Heart right ventricle (tissue), 16 donors: ENCODE data around the gene PKIB. TPM values are rescaled to one million over a fixed set of nuclear protein-coding genes. Genes with fewer than 3 reads are reported as not detected.

Experiments used
- ATAC-seq, 8 donors: fragments of 200-7000 bp; cut with Tn5 transposase; one replicate each; pipeline ENCODE4 v1.9.1; 2020; ENCODE audit warnings: mild to moderate bottlenecking in 8 of 8, moderate library complexity in 8 of 8, moderate number of reproducible peaks in 1 of 8
- DNase-seq, 2 donors: peaks; one replicate each; pipeline ENCODE4 v3.0.0-alpha.2; 2020
- H3K27ac ChIP-seq, 10 donors: fragments of 200-600 bp; sonication (generic) in 2 of 10; one replicate each; pipeline versions ENCODE4 v1.5.0 to v1.8.0; 2020 to 2022; ENCODE audit warnings: mild to moderate bottlenecking in 3 of 10
- H3K27me3 ChIP-seq, 7 donors: fragments of 200-600 bp; one replicate each; pipeline ENCODE4 v1.8.0; 2021 to 2022; ENCODE audit warnings: mild to moderate bottlenecking in 2 of 7
- H3K36me3 ChIP-seq, 9 donors: fragments of 200-600 bp; sonication (generic) in 1 of 9; one replicate each; pipeline versions ENCODE4 v1.5.0 to v1.8.0; 2020 to 2022; ENCODE audit warnings: mild to moderate bottlenecking in 2 of 9
- H3K4me1 ChIP-seq, 9 donors: fragments of 200-600 bp; sonication (generic) in 1 of 9; one replicate each; pipeline versions ENCODE4 v1.5.0 to v1.8.0; 2020 to 2022; ENCODE audit warnings: mild to moderate bottlenecking in 4 of 9
- H3K4me3 ChIP-seq, 10 donors: fragments of 200-600 bp; sonication (generic) in 2 of 10; one replicate each; pipeline versions ENCODE4 v1.5.0 to v1.8.0; 2020 to 2022; ENCODE audit warnings: mild to moderate bottlenecking in 7 of 10, moderate library complexity in 2 of 10
- H3K9me3 ChIP-seq, 11 donors: fragments of 200-600 bp in 10 of 11; sonication (generic) in 2 of 11; one replicate each; pipeline versions ENCODE4 v1.5.0 to v1.8.0; 2013 to 2022; ENCODE audit warnings: mild to moderate bottlenecking in 2 of 11, control low read depth in 1 of 11, moderate library complexity in 1 of 11
- WGBS, 2 donors: extraction: QIAGEN DNeasy Blood & Tissue Kit; methylation state at CpG; one replicate each; pipeline ENCODE4 v1.1.7; 2013; ENCODE audit warnings: inconsistent platforms in 1 of 2; 5-methylcytosine and 5-hydroxymethylcytosine counted together
- intact Hi-C, 10 donors: fragments of 100-400 bp; cut with DNase I; formaldehyde crosslinking; loops; one replicate each; pipeline versions ENCODE4 v1.11.1 to v1.14.2; 2022
- polyA plus RNA-seq, 2 donors: library from polyadenylated mRNA; stranded (reverse); fragments of 200-250 nt; gene quantifications; one replicate each; pipeline ENCODE4 v1.2.3, GENCODE V29; 2013
- total RNA-seq, 10 donors: library from RNA; stranded (reverse); fragmentation: NEBNext Ultra II Directional in 3 of 10; extraction: Animal tissue kit (Norgen Biotek cat#: 25700) in 3 of 10; gene quantifications; one replicate each; pipeline versions ENCODE4 v1.2.1 to v1.2.4, GENCODE V29; 2021 to 2023
- TF ChIP-seq, protein P1 (sequence below), 9 donors: fragments of 200-600 bp; sonication (generic) in 2 of 9; IDR thresholded peaks; one replicate each; pipeline versions ENCODE4 v1.5.0 to v1.8.0; 2021 to 2022; ENCODE audit warnings: antibody characterized with exemption in 9 of 9, mild to moderate bottlenecking in 5 of 9, moderate library complexity in 1 of 9
- donor health status: Arrhythmogenic right ventricular cardiomyopathy.
- donor health status: ischemic (EF 13 %, LVEDD 7.1; RV severe dilation, severe dysfunction).
- donor health status: healthy with polysubstance abuse.
- donor health status: DM: no; HTN: yes; CAD: no.
- donor health status: DM: no; HTN: no; CAD: no.
- donor health status: ischemic (EF 25% LVEDD 6.9; RV normal size, moderate dysfunction).
- donor health status: ischemic (EF 25% LVEDD 5.7; RV mildly dilated, moderate dysfunction).
- donor health status: healthy.
- donor health status: DM: yes; HTN: yes; CAD: no.
- donor health status: Ischemic cardiomyopathy.
- donor health status: ischemic (EF 35%, LVEDD 5.7; RV mildly dilated, moderate dysfunction).
- donor health status: nonischemic (EF 11% LVEDD 7.7; RV severe dilation, severe dysfunction).
- donor health status: DM: yes; HTN: yes; CAD: no.
- donor health status: PGD.
- donor health status: ischemic (EF 29% LVEDD 5.4; RV normal size, mild dysfunction).
- donor health status: nonischemic (EF 23%, LVEDD 6.1; RV moderate dilation, normal function).

Gene PKIB
- total and polyA plus RNA-seq, 12 donors, result 0.26 to 0.96 (median 0.38) TPM; not detected in 4

GRCh38 chr6:122735582-122735981 is 125.4 kb downstream of the PKIB start:
- WGBS, 2 donors, result 68 to 77% methylated on average over 4 of the region's 4 CpGs
- H3K4me1 ChIP-seq, result no peaks in the 10 kb centered on the region
- no peaks in the 10 kb centered on the region for H3K36me3 ChIP-seq
- H3K4me3 ChIP-seq, result no peak overlapping the region
- intact Hi-C loops, result loop anchor here in 5 of 10 donors (10.0 kb wide), 1 partner anchor 579 kb away; no protein-coding TSS in a partner anchor
- TF ChIP-seq, protein P1, sequence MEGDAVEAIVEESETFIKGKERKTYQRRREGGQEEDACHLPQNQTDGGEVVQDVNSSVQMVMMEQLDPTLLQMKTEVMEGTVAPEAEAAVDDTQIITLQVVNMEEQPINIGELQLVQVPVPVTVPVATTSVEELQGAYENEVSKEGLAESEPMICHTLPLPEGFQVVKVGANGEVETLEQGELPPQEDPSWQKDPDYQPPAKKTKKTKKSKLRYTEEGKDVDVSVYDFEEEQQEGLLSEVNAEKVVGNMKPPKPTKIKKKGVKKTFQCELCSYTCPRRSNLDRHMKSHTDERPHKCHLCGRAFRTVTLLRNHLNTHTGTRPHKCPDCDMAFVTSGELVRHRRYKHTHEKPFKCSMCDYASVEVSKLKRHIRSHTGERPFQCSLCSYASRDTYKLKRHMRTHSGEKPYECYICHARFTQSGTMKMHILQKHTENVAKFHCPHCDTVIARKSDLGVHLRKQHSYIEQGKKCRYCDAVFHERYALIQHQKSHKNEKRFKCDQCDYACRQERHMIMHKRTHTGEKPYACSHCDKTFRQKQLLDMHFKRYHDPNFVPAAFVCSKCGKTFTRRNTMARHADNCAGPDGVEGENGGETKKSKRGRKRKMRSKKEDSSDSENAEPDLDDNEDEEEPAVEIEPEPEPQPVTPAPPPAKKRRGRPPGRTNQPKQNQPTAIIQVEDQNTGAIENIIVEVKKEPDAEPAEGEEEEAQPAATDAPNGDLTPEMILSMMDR (IDR thresholded peaks at IDR 0.05), result no peak
- H3K27me3 ChIP-seq, result peaks cover 0 to 22% (median 11%) of the 10 kb centered on the region in 7 donors
- no peaks in the 10 kb centered on the region for H3K9me3 ChIP-seq
- no peak overlapping the region for H3K27ac ChIP-seq
- ATAC-seq (no peak), DNase-seq (no peak)

DNA sequence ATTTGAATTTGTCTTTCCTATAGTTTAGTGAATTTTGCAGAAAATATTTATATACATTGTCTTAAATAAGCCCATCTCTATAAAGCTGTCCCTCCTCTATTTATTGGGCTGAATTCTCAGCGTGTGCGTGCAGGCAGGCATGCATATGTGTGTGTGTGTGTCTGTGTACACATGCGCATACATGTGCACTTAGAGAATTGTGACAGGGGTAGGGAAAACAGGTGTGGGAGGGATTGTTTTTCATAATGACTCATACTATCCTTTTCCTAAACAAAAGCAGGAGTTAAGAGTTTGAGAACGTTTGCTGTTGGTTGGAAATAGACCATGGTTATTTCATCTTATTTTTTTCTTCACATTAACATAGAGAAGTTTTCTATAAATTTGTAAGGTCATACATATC is 126.0 kb downstream of the PKIB start:
- no peak for DNase-seq
- Histone ChIP-seq H3K4me3 (no peak overlapping the region), H3K27me3 (peaks cover 0 to 23% (median 12%) of the 10 kb centered on the region in 7 donors), H3K27ac (no peak overlapping the region), H3K36me3 (no peaks in the 10 kb centered on the region), H3K9me3 (no peaks in the 10 kb centered on the region), H3K4me1 (no peaks in the 10 kb centered on the region)
- 77 to 79% methylated on average over 4 of the region's 4 CpGs for WGBS, 2 donors
- intact Hi-C loops, result loop anchor here in 5 of 10 donors (10.0 kb wide), 1 partner anchor 579 kb away; no protein-coding TSS in a partner anchor
- TF ChIP-seq, protein P1 (IDR thresholded peaks at IDR 0.05), result no peak
- no peak for ATAC-seq

GRCh38 chr6:122736616-122737015 is 126.4 kb downstream of the PKIB start:
- Histone ChIP-seq H3K9me3 (no peaks in the 10 kb centered on the region), H3K27ac (no peak overlapping the region), H3K36me3 (no peaks in the 10 kb centered on the region), H3K4me3 (no peak overlapping the region), H3K27me3 (peaks cover 0 to 19% (median 15%) of the 10 kb centered on the region in 7 donors), H3K4me1 (no peaks in the 10 kb centered on the region)
- 63 to 72% methylated on average over 3 of the region's 3 CpGs for WGBS, 2 donors
- ATAC-seq (no peak), DNase-seq (no peak)
- intact Hi-C loops, result loop anchor here in 5 of 10 donors (10.0 kb wide), 1 partner anchor 578 kb away; no protein-coding TSS in a partner anchor
- TF ChIP-seq, protein P1 (IDR thresholded peaks at IDR 0.05), result no peak

DNA sequence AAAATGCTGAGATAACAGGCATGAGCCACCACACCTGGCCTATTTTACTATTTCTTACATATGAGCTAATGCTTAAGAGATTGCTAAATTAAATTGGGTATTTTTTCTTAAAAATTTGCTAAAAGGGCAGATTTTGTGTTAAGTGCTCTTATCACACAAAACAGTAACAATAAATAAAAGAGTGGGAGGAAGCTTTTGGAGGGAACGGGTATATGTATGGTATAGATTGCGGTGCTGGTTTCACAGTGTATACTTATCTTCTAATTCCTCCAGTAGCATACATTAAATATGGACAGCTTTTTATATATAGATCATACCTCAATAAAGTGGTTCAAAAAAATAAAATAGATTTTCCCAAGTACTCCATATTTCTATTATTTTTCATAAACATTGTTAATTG is 129.9 kb downstream of the PKIB start:
- no peaks in the 10 kb centered on the region for H3K4me1 ChIP-seq
- H3K9me3 ChIP-seq, result no peaks in the 10 kb centered on the region
- 94 to 96% methylated on average over 2 of the region's 2 CpGs for WGBS, 2 donors
- intact Hi-C loops, result no loop called here
- TF ChIP-seq, protein P1 (IDR thresholded peaks at IDR 0.05), result no peak
- no peak overlapping the region for H3K27ac ChIP-seq
- H3K27me3 ChIP-seq, result peaks cover 0 to 29% (median 12%) of the 10 kb centered on the region in 7 donors
- H3K36me3 ChIP-seq, result no peaks in the 10 kb centered on the region
- no peak overlapping the region for H3K4me3 ChIP-seq
- DNase-seq, result no peak
- no peak for ATAC-seq
